H1 (cell line): ENCODE measurements around the gene GLRX. TPM values are rescaled to one million over a fixed set of nuclear protein-coding genes. Genes with fewer than 3 reads are reported as not detected.

Experiments
- CTCF ChIA-PET: fragments of 300-600 bp; sonication (Branson Sonifier 250); formaldehyde crosslinking; loops from one replicate; lab custom pipeline; 2021; ENCODE audit not compliant: partially characterized antibody; lab: Charles Lee
- POLR2A ChIA-PET: fragments of 300-600 bp; sonication (Branson Sonifier 250); formaldehyde crosslinking; loops from one replicate; lab custom pipeline; 2021; ENCODE audit warnings: inconsistent platforms; ENCODE audit not compliant: partially characterized antibody; lab: Charles Lee
- DNase-seq, 2 experiments: peaks; one replicate each; pipeline versions ENCODE4 v3.0.0 to v3.0.0-alpha.2; 2010 to 2022; ENCODE audit warnings: low spot score in 2 of 2, low read depth in 1 of 2, mixed read lengths in 1 of 2
- FAIRE-seq: peaks from 2 replicates; lab custom pipeline; 2011; peaks lifted over from hg19 to GRCh38; lab: Jason Lieb, UNC
- H2AFZ ChIP-seq: 2 replicates; pipeline ENCODE4 v1.8.1; 2012; ENCODE audit warnings: low read length, inconsistent platforms
- H2AK5ac ChIP-seq: 2 replicates; pipeline ENCODE4 v1.6.1; 2013; ENCODE audit warnings: low read depth, low read length
- H2BK120ac ChIP-seq: replicated peaks from 2 replicates; pipeline ENCODE3; 2013; ENCODE audit warnings: low read depth, low read length, inconsistent platforms
- H2BK12ac ChIP-seq: 2 replicates; pipeline ENCODE4 v1.6.1; 2013; ENCODE audit warnings: low read depth, low read length
- H2BK15ac ChIP-seq: 2 replicates; pipeline ENCODE4 v1.6.1; 2013; ENCODE audit warnings: low read length
- H2BK20ac ChIP-seq: 2 replicates; pipeline ENCODE4 v1.6.1; 2013; ENCODE audit warnings: low read length
- H2BK5ac ChIP-seq: 2 replicates; pipeline ENCODE4 v1.6.1; 2013; ENCODE audit warnings: low read depth, low read length
- H3K14ac ChIP-seq: 2 replicates; pipeline ENCODE4 v1.6.1; 2013; ENCODE audit warnings: inconsistent platforms; ENCODE audit not compliant: insufficient read length
- H3K18ac ChIP-seq: 2 replicates; pipeline ENCODE4 v1.6.1; 2013; ENCODE audit warnings: low read length; ENCODE audit errors: extremely low read depth
- H3K23ac ChIP-seq: 2 replicates; pipeline ENCODE4 v1.6.1; 2013; ENCODE audit warnings: inconsistent platforms; ENCODE audit not compliant: insufficient read length
- H3K23me2 ChIP-seq: 2 replicates; pipeline ENCODE4 v1.6.1; 2013; ENCODE audit warnings: low read depth, low read length
- H3K27ac ChIP-seq: 2 replicates; pipeline ENCODE4 v1.6.1; 2011; ENCODE audit warnings: low read depth, low read length, inconsistent platforms
- H3K27me3 ChIP-seq, 4 experiments: replicated peaks in 1 of 4; 1 replicate in 1 of 4; 2 replicates in 3 of 4; pipeline versions ENCODE4 v1.6.1 to v1.8.1; 2011 to 2013; ENCODE audit warnings: low read length in 3 of 4, mild to moderate bottlenecking in 3 of 4, inconsistent platforms in 2 of 4, mixed read lengths in 2 of 4, moderate library complexity in 1 of 4; ENCODE audit not compliant: control insufficient read depth in 3 of 4, insufficient read depth in 3 of 4; ENCODE audit errors: extremely low read depth in 1 of 4
- H3K36me3 ChIP-seq, 4 experiments: 2 replicates each; pipeline versions ENCODE4 v1.6.1 to v1.8.1; 2011 to 2013; ENCODE audit warnings: mild to moderate bottlenecking in 4 of 4, low read length in 3 of 4, moderate library complexity in 2 of 4, control low read depth in 1 of 4, inconsistent platforms in 1 of 4; ENCODE audit not compliant: insufficient read depth in 4 of 4, control insufficient read depth in 2 of 4
- H3K4ac ChIP-seq: replicated peaks from 2 replicates; pipeline ENCODE3; 2013; ENCODE audit warnings: low read length, low read depth, mixed read lengths, inconsistent platforms; ENCODE audit not compliant: insufficient read length
- H3K4me1 ChIP-seq, 4 experiments: replicated peaks in 1 of 4; 1 replicate in 1 of 4; 2 replicates in 3 of 4; pipeline versions ENCODE4 v1.6.1 to v1.8.1; 2011 to 2013; ENCODE audit warnings: low read length in 3 of 4, inconsistent platforms in 2 of 4, mixed read lengths in 1 of 4; ENCODE audit not compliant: insufficient read depth in 4 of 4, control insufficient read depth in 3 of 4
- H3K4me2 ChIP-seq, 2 experiments: 2 replicates each; pipeline versions ENCODE4 v1.6.1 to v1.8.1; 2011 to 2013; ENCODE audit warnings: low read depth in 2 of 2, low read length in 2 of 2, control low read depth in 1 of 2, inconsistent platforms in 1 of 2, mild to moderate bottlenecking in 1 of 2; ENCODE audit not compliant: insufficient read depth in 1 of 2
- H3K4me3 ChIP-seq, 4 experiments: fragments of 200-600, 300-600 bp in 1 of 4; sonication (generic), shearing (Covaris generic), sonication (Bioruptor Twin) in 1 of 4; 2 replicates each; pipeline versions ENCODE4 v1.5.1 to v1.8.1; 2011 to 2016; ENCODE audit warnings: low read length in 4 of 4, low read depth in 3 of 4, control low read depth in 2 of 4, inconsistent platforms in 2 of 4, mild to moderate bottlenecking in 2 of 4, mixed read lengths in 1 of 4, moderate library complexity in 1 of 4; ENCODE audit not compliant: insufficient read depth in 2 of 4; ENCODE audit errors: extremely low read depth in 1 of 4
- H3K56ac ChIP-seq: replicated peaks from 2 replicates; pipeline ENCODE3; 2013; ENCODE audit warnings: low read depth, mild to moderate bottlenecking, mixed read lengths, low read length, inconsistent platforms; ENCODE audit not compliant: insufficient read length
- H3K79me1 ChIP-seq: 2 replicates; pipeline ENCODE4 v1.6.1; 2013; ENCODE audit warnings: low read depth, low read length, control low read depth
- H3K79me2 ChIP-seq, 2 experiments: 2 replicates each; pipeline versions ENCODE4 v1.6.1 to v1.8.1; 2012 to 2013; ENCODE audit warnings: low read length in 2 of 2, mild to moderate bottlenecking in 2 of 2, inconsistent platforms in 1 of 2; ENCODE audit not compliant: insufficient read depth in 2 of 2, control insufficient read depth in 1 of 2
- H3K9ac ChIP-seq, 4 experiments: replicated peaks in 1 of 4; 1 replicate in 1 of 4; 2 replicates in 3 of 4; pipeline versions ENCODE4 v1.6.1 to v1.8.1; 2011 to 2013; ENCODE audit warnings: low read depth in 3 of 4, low read length in 3 of 4, control low read depth in 2 of 4, mild to moderate bottlenecking in 2 of 4, moderate library complexity in 2 of 4, inconsistent platforms in 1 of 4; ENCODE audit errors: extremely low read depth in 1 of 4
- H3K9me3 ChIP-seq, 2 experiments: 2 replicates each; pipeline versions ENCODE4 v1.6.1 to v1.8.1; 2012 to 2013; ENCODE audit warnings: mild to moderate bottlenecking in 2 of 2, moderate library complexity in 2 of 2, control low read depth in 1 of 2, inconsistent platforms in 1 of 2, low read depth in 1 of 2, low read length in 1 of 2, mixed read lengths in 1 of 2; ENCODE audit not compliant: insufficient read depth in 2 of 2
- H4K20me1 ChIP-seq, 2 experiments: replicated peaks in 1 of 2; 2 replicates each; pipeline versions ENCODE3 to v1.8.1; 2011 to 2013; ENCODE audit warnings: inconsistent platforms in 2 of 2, low read length in 2 of 2, mild to moderate bottlenecking in 1 of 2; ENCODE audit not compliant: insufficient read depth in 2 of 2, control insufficient read depth in 1 of 2
- H4K5ac ChIP-seq: 2 replicates; pipeline ENCODE4 v1.6.1; 2013; ENCODE audit warnings: low read length, low read depth, mixed read lengths, inconsistent platforms; ENCODE audit not compliant: insufficient read length
- H4K8ac ChIP-seq: 2 replicates; pipeline ENCODE4 v1.8.0; 2013; ENCODE audit warnings: mild to moderate bottlenecking, moderate library complexity, low read length, inconsistent platforms; ENCODE audit not compliant: insufficient read depth; ENCODE audit errors: extremely low read depth
- H4K91ac ChIP-seq: replicated peaks from 2 replicates; pipeline ENCODE3; 2013; ENCODE audit warnings: low read length, mixed read lengths, inconsistent platforms; ENCODE audit not compliant: insufficient read length
- TBP ChIP-seq: IDR thresholded peaks from 2 replicates; pipeline ENCODE4 v1.6.1; 2011; ENCODE audit warnings: low read depth, low read length, improper control_type of control experiment
- WGBS, 2 experiments: shearing (Covaris generic) in 1 of 2; methylation state at CpG; one replicate each; pipeline versions ENCODE4 v1.1.6 to v1.1.7; 2013 to 2015; ENCODE audit warnings: low lambda C conversion rate in 2 of 2, mixed read lengths in 2 of 2, inconsistent platforms in 1 of 2, low coverage in 1 of 2, missing lambda C conversion rate in 1 of 2; ENCODE audit not compliant: insufficient replicate concordance in 2 of 2, insufficient coverage in 1 of 2, insufficient read length in 1 of 2; ENCODE audit errors: extremely low coverage in 1 of 2, missing lambda C conversion rate in 1 of 2; 5-methylcytosine and 5-hydroxymethylcytosine counted together
- polyA plus RNA-seq, 7 experiments: library from polyadenylated mRNA; depleted of rRNA in 3 of 7; stranded (reverse) in 5 of 7; unstranded in 2 of 7; fragments of >200 nt in 5 of 7; fragments of 200-250 nt in 2 of 7; gene quantifications; 1 replicate in 5 of 7; 2 replicates in 1 of 7; 4 replicates in 1 of 7; pipeline versions ENCODE4 v1.2.1 to v1.2.3, GENCODE V29; 2011 to 2013; ENCODE audit warnings: missing spikeins in 2 of 7, mixed read lengths in 2 of 7
- total RNA-seq: library from RNA; stranded (reverse); fragmentation: NEBNext Ultra II Directional; extraction: Animal tissue kit (Norgen Biotek cat#: 25700); gene quantifications from 2 replicates; pipeline ENCODE4 v1.2.1, GENCODE V29; 2021

The GLRX gene
- total and polyA plus RNA-seq, 2 of the 8 experiments (the other 6 are each of a cell fraction or from before 2014, with no cell fraction given), result 22.9 to 31.2 TPM

DNA sequence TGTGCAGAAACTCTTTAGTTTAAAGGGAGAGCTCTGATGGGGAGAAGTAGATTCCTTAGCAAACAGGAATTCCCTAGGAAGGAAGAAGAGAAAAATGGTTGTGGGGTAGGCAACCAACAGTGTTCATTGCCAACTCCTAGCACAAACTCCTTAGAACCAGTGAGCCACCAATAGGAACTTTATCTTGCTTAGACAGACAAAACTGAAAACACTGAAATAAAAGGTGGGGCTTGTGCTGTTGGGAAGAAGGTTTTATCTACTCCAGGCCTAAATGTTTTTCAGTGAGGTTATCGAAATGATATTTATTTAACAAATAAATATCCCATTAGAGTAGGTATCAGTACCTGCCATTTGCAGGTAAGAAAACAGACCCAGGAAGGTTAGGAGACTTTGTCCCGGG is 7.7 kb upstream of the GLRX start:
- H3K56ac ChIP-seq, result no peak overlapping the region
- H3K18ac ChIP-seq, result no peak overlapping the region
- ChIA-PET POLR2A (no interaction called here), CTCF (interaction anchor here (0.7 kb wide), 2 partner anchors 107 to 133 kb away, joined by 3 read pairs; no protein-coding TSS in a partner anchor)
- H3K4me1 ChIP-seq, result no peaks in the 10 kb centered on the region; a peak in 1 of 7 replicates
- no peaks in the 10 kb centered on the region for H3K79me2 ChIP-seq
- H4K91ac ChIP-seq, result no peak overlapping the region
- H3K23ac ChIP-seq, result no peak overlapping the region
- no peak overlapping the region for H3K9ac ChIP-seq
- no peaks in the 10 kb centered on the region for H3K9me3 ChIP-seq
- H2BK5ac ChIP-seq, result no peak overlapping the region
- H2AFZ ChIP-seq, result no peak overlapping the region
- H2BK120ac ChIP-seq, result no peak overlapping the region
- H3K79me1 ChIP-seq, result no peaks in the 10 kb centered on the region
- H3K36me3 ChIP-seq, result no peaks in the 10 kb centered on the region
- no peak overlapping the region for H4K5ac ChIP-seq
- H4K20me1 ChIP-seq, result no peaks in the 10 kb centered on the region
- no peak overlapping the region for H3K27ac ChIP-seq
- 92% methylated on average over 2 of the region's 2 CpGs; no CpG with 5 or more reads in 1 of the 2 experiments for WGBS, 2 experiments
- no peak overlapping the region for H3K4me3 ChIP-seq
- no peak overlapping the region for H2BK15ac ChIP-seq
- no peak overlapping the region for H2BK12ac ChIP-seq
- no peak overlapping the region for H3K4ac ChIP-seq
- H3K23me2 ChIP-seq, result 0 out of 2 replicates have a peak, but pooled peaks cover 1% of the 10 kb centered on the region
- no peak overlapping the region for H4K8ac ChIP-seq
- DNase-seq (no peak), FAIRE-seq (no peak)
- no peak overlapping the region for H3K14ac ChIP-seq
- H2BK20ac ChIP-seq, result no peak overlapping the region
- H3K4me2 ChIP-seq, result no peak overlapping the region
- no peak overlapping the region for H2AK5ac ChIP-seq
- H3K27me3 ChIP-seq, result no peaks in the 10 kb centered on the region; a peak in 1 of 7 replicates
- no peak for TF ChIP-seq TBP
